Measurements from ENCODE around the gene CDC27. TPM values are rescaled to one million over a fixed set of nuclear protein-coding genes. Genes with fewer than 3 reads are reported as not detected.

The CDC27 gene
- polyA plus RNA-seq, 1 donor = 63.3 TPM

Other genes with a start within 250 kb of the CDC27 start
- not detected for gene RPRML, start 210.0 kb downstream of the CDC27 start, polyA plus RNA-seq (ENCODE audit: insufficient read length)
- gene MYL4, start 20.1 kb upstream of the CDC27 start, polyA plus RNA-seq (ENCODE audit: insufficient read length) = 1.9 TPM
- gene ITGB3, start 64.5 kb upstream of the CDC27 start, polyA plus RNA-seq (ENCODE audit: insufficient read length) = 21.8 TPM
- 14.1 TPM for gene EFCAB13, start 134.7 kb upstream of the CDC27 start, polyA plus RNA-seq (ENCODE audit: insufficient read length)

Measured in left kidney (tissue), 1 donor.